Sigmoid colon (tissue), 7 donors: Measurements from ENCODE around the gene POLN. TPM values are rescaled to one million over a fixed set of nuclear protein-coding genes. Genes with fewer than 3 reads are reported as not detected.

Source experiments
- DNase-seq: peaks from one replicate; pipeline ENCODE4 v3.0.0-alpha.2; 2019
- H3K27ac ChIP-seq, 4 donors: fragments of 200-600 bp; sonication (generic); one replicate each; pipeline ENCODE4 v1.5.1; 2016 to 2019; ENCODE audit warnings: mild to moderate bottlenecking in 1 of 4
- H3K27me3 ChIP-seq, 3 donors: fragments of 200-600 bp; sonication (generic); one replicate each; pipeline ENCODE4 v1.5.1; 2019; ENCODE audit warnings: mild to moderate bottlenecking in 1 of 3
- H3K36me3 ChIP-seq, 4 donors: fragments of 200-600 bp; sonication (generic); one replicate each; pipeline ENCODE4 v1.5.1; 2016 to 2019
- H3K4me1 ChIP-seq, 4 donors: fragments of 200-600 bp; sonication (generic); one replicate each; pipeline ENCODE4 v1.5.1; 2017 to 2019
- H3K4me3 ChIP-seq, 4 donors: fragments of 200-600 bp; sonication (generic); one replicate each; pipeline ENCODE4 v1.5.1; 2017 to 2019; ENCODE audit warnings: mild to moderate bottlenecking in 2 of 4, moderate library complexity in 1 of 4
- H3K9me3 ChIP-seq, 4 donors: fragments of 200-600 bp in 3 of 4; sonication (generic) in 3 of 4; one replicate each; pipeline versions ENCODE4 v1.5.1 to v1.6.1; 2013 to 2019
- CTCF ChIP-seq, 4 experiments: fragments of 450-650 bp in 3 of 4; fragments of 200-600 bp in 1 of 4; IDR thresholded peaks; one replicate each; pipeline ENCODE4 v1.5.1; 2016 to 2019; ENCODE audit warnings: antibody characterized with exemption in 4 of 4, mild to moderate bottlenecking in 3 of 4, moderate library complexity in 2 of 4
- EP300 ChIP-seq, 4 donors: sonication (generic); formaldehyde crosslinking; IDR thresholded peaks; one replicate each; pipeline ENCODE4 v1.6.1; 2017; ENCODE audit warnings: antibody characterized with exemption in 4 of 4
- POLR2A ChIP-seq, 2 donors: fragments of 450-650 bp; IDR thresholded peaks; one replicate each; pipeline ENCODE4 v1.6.1; 2016; ENCODE audit warnings: antibody characterized with exemption in 2 of 2, mild to moderate bottlenecking in 2 of 2, moderate library complexity in 2 of 2
- POLR2AphosphoS5 ChIP-seq, 4 donors: sonication (generic); formaldehyde crosslinking; IDR thresholded peaks; one replicate each; pipeline ENCODE4 v1.6.1; 2017; ENCODE audit warnings: antibody characterized with exemption in 4 of 4
- WGBS, 2 donors: extraction: QIAGEN DNeasy Blood & Tissue Kit; methylation state at CpG; one replicate each; pipeline ENCODE4 v1.1.7; 2013; 5-methylcytosine and 5-hydroxymethylcytosine counted together
- intact Hi-C: fragments of 100-400 bp; cut with DNase I; formaldehyde crosslinking; loops from one replicate; pipeline ENCODE4 v1.15.1; 2023
- polyA plus RNA-seq, 3 donors: library from polyadenylated mRNA; stranded (reverse); fragments of 200-250 nt; gene quantifications; one replicate each; pipeline ENCODE4 v1.2.3, GENCODE V29; 2013
- total RNA-seq, 4 donors: library from RNA; depleted of rRNA; stranded (reverse); fragments of >200 nt; gene quantifications; one replicate each; pipeline ENCODE4 v1.1.0, GENCODE V29; 2016
- donor health status: healthy with polysubstance abuse.
- donor health status: Bipolar disorder and iron deficiency.
- donor health status: healthy.

The POLN gene
- total and polyA plus RNA-seq, 7 donors: 0.60 to 9.4 (median 2.0) TPM; not detected in 1

DNA sequence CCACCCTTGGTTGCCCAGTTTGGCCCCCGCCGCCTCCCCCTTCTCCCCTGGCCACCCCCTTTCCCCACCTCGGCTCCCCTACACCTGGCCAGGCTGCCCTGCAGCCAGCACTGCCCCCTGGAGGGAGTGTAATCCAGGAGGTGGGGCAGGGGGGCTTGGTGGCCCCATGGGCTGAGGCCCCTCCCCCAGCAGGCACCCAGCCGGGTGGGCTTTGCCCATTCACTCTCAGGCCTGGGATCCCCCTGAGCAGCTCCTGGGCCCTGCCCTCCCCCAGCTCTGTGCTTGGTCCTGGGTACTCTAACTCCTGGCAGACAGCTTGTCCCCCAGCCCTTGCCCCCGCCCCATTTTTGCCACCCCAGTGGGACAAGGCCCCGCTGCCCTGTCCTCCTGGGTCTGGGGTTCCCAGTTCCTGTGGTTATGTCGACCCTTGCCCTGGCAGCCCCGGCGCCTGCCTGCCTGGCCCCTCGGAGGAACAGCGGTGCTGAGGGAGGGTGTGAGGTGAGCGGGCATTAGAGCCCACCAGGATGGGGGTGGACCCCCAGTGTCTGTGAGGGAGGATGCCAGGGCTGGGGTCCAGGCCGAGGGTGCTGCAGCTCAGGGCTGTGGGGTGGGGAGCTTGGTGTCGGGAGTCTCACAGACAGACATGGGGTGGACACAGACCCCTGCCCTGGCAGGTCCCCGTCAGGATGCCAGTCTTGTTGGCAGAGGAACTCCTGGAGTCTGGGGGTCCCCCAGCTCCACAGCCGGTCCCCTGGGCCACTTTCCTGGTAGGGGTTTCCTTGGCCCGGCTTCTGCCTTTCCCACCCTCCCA lies 172.6 kb downstream of the POLN start:
- H3K27me3 ChIP-seq: peaks cover 4 to 47% (median 18%) of the 10 kb centered on the region in 3 donors
- H3K27ac ChIP-seq: no peak overlapping the region
- H3K36me3 ChIP-seq: no peaks in the 10 kb centered on the region
- H3K9me3 ChIP-seq: no peaks in the 10 kb centered on the region
- intact Hi-C loops: no loop called here
- no peaks in the 10 kb centered on the region for H3K4me1 ChIP-seq
- peak; percentile 45 for DNase-seq
- H3K4me3 ChIP-seq: no peak overlapping the region
- TF ChIP-seq POLR2A (IDR thresholded peaks at IDR 0.05): no peak
- TF ChIP-seq POLR2AphosphoS5 (IDR thresholded peaks at IDR 0.05): no peak
- no peak for TF ChIP-seq EP300 (IDR thresholded peaks at IDR 0.05)
- no peak for TF ChIP-seq CTCF (IDR thresholded peaks at IDR 0.05)
- 78 to 86% methylated on average over 17 of the region's 17 CpGs for WGBS, 2 donors

DNA sequence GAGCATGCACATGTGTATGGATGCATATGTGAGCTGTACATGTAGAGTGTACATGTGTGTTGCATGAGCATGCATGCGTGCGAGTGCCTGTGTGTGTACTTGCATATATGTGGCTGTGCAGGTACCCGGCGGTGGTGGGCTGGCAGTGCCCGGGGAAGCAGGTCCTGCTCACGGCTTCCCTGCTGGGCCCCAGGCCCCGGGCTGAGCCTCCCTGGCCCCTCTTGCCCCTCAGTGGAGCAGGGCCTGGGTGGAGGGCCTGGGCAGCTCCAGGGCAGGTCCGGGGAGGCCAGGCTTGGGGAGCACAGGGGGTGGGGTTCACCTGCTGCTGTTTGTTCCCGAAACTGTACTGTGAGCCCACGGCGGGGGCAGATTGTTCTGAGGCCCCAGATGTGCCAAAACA lies 173.4 kb downstream of the POLN start:
- Histone ChIP-seq H3K36me3 (no peaks in the 10 kb centered on the region), H3K27ac (no peak overlapping the region), H3K4me3 (no peak overlapping the region), H3K27me3 (peaks cover 4 to 51% (median 18%) of the 10 kb centered on the region in 3 donors), H3K4me1 (no peaks in the 10 kb centered on the region), H3K9me3 (no peaks in the 10 kb centered on the region)
- intact Hi-C loops: no loop called here
- WGBS, 2 donors: 88 to 89% methylated on average over 11 of the region's 11 CpGs
- DNase-seq: peak; percentile 35
- no peak for TF ChIP-seq POLR2A (IDR thresholded peaks at IDR 0.05)
- TF ChIP-seq CTCF (IDR thresholded peaks at IDR 0.05): no peak
- TF ChIP-seq POLR2AphosphoS5 (IDR thresholded peaks at IDR 0.05): no peak
- TF ChIP-seq EP300 (IDR thresholded peaks at IDR 0.05): no peak

DNA sequence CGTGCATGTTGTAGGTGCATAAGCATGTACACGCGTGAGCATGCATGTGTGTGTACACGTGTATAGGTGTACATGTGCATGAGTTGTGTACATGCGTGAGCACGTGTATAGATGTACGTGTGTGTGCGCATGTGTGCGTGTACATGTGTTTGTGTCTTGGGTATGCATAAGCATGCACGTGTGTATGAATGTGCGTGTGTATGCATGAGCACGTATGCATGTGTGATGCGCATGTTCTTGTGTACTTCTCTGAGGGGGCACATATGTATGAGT lies 173.8 kb downstream of the POLN start:
- Histone ChIP-seq H3K4me3 (no peak overlapping the region), H3K4me1 (no peaks in the 10 kb centered on the region), H3K27ac (no peak overlapping the region), H3K36me3 (no peaks in the 10 kb centered on the region), H3K9me3 (no peaks in the 10 kb centered on the region), H3K27me3 (peaks cover 4 to 55% (median 19%) of the 10 kb centered on the region in 3 donors)
- peak; percentile 5 for DNase-seq
- no peak for TF ChIP-seq POLR2A (IDR thresholded peaks at IDR 0.05)
- no peak for TF ChIP-seq POLR2AphosphoS5 (IDR thresholded peaks at IDR 0.05)
- TF ChIP-seq EP300 (IDR thresholded peaks at IDR 0.05): no peak
- no peak for TF ChIP-seq CTCF (IDR thresholded peaks at IDR 0.05)
- 95 to 97% methylated on average over 13 of the region's 13 CpGs for WGBS, 2 donors
- intact Hi-C loops: no loop called here

GRCh38 chr4:2067446-2068197 lies 174.3 kb downstream of the POLN start:
- no peaks in the 10 kb centered on the region for H3K36me3 ChIP-seq
- peak; percentile 56 for DNase-seq
- whole genome bisulfite sequencing, 2 donors: 85 to 86% methylated on average over 26 of the region's 26 CpGs
- intact Hi-C loops: no loop called here
- no peak overlapping the region for H3K4me3 ChIP-seq
- no peaks in the 10 kb centered on the region for H3K4me1 ChIP-seq
- TF ChIP-seq CTCF (IDR thresholded peaks at IDR 0.05): no peak
- TF ChIP-seq EP300 (IDR thresholded peaks at IDR 0.05): no peak
- no peak for TF ChIP-seq POLR2A (IDR thresholded peaks at IDR 0.05)
- no peak for TF ChIP-seq POLR2AphosphoS5 (IDR thresholded peaks at IDR 0.05)
- H3K9me3 ChIP-seq: no peaks in the 10 kb centered on the region
- peaks cover 4 to 59% (median 22%) of the 10 kb centered on the region in 3 donors for H3K27me3 ChIP-seq
- no peak overlapping the region for H3K27ac ChIP-seq
